HFFc6 (cell line): Measurements from ENCODE around the gene PDE4D. TPM values are rescaled to one million over a fixed set of nuclear protein-coding genes. Genes with fewer than 3 reads are reported as not detected.

Experiments
- DNase-seq: peaks from one replicate; pipeline ENCODE4 v3.0.0-alpha.2; 2018
- H3K27ac Mint-ChIP-seq: 2 replicates; pipeline ENCODE4 v1.8.0; 2020; ENCODE audit warnings: mild to moderate bottlenecking, mixed read lengths
- H3K27me3 Mint-ChIP-seq: 2 replicates; pipeline ENCODE4 v1.8.0; 2021; ENCODE audit warnings: mild to moderate bottlenecking, moderate library complexity, mixed read lengths; ENCODE audit not compliant: insufficient read depth
- H3K36me3 Mint-ChIP-seq: 2 replicates; pipeline ENCODE4 v1.8.0; 2021; ENCODE audit warnings: low read depth, mixed read lengths
- H3K4me1 Mint-ChIP-seq: 2 replicates; pipeline ENCODE4 v1.8.0; 2020; ENCODE audit warnings: low read depth, mixed read lengths
- H3K4me3 Mint-ChIP-seq: 2 replicates; pipeline ENCODE4 v1.8.0; 2020; ENCODE audit warnings: mild to moderate bottlenecking, moderate library complexity, mixed read lengths
- H3K9me3 Mint-ChIP-seq: 2 replicates; pipeline ENCODE4 v1.8.0; 2020; ENCODE audit warnings: mild to moderate bottlenecking, mixed read lengths
- CTCF ChIP-seq: fragments of 200-600 bp; sonication (generic); IDR thresholded peaks from 2 replicates; pipeline ENCODE4 v1.5.0; 2021; ENCODE audit warnings: antibody characterized with exemption, mild to moderate bottlenecking
- total RNA-seq, 6 experiments: library from RNA; stranded (reverse); fragmentation: NEBNext Ultra II Directional; extraction: Animal tissue kit (Norgen Biotek cat#: 25700); gene quantifications; 2 replicates in 1 of 6; 3 replicates in 5 of 6; pipeline ENCODE4 v1.2.3, GENCODE V29; 2021

Gene PDE4D
- total RNA-seq, 6 experiments from 2014 or later, result 1.8 to 7.3 (median 6.2) TPM

- Mint-ChIP-seq H3K4me3 (no peak overlapping the region), H3K9me3 (no peaks in the 10 kb centered on the region), H3K27ac (no peak overlapping the region), H3K27me3 (peaks cover 2% of the 10 kb centered on the region), H3K4me1 (peaks cover 9% of the 10 kb centered on the region; the same call in 1 of the 2 replicates), H3K36me3 (no peaks in the 10 kb centered on the region)
- TF ChIP-seq CTCF, result no peak
- DNase-seq, result no peak
Observed at GRCh38 chr5:59729357-59729756, 164.2 kb downstream of the PDE4D start.

GRCh38 chr5:59728356-59728755 lies 165.2 kb downstream of the PDE4D start:
- TF ChIP-seq CTCF, result no peak
- DNase-seq, result no peak
- H3K4me1 Mint-ChIP-seq, result peaks cover 10% of the 10 kb centered on the region; the same call in 1 of the 2 replicates

GRCh38 chr5:59727186-59727585 lies 166.3 kb downstream of the PDE4D start:
- DNase-seq, result no peak
- no peaks in the 10 kb centered on the region for H3K36me3 Mint-ChIP-seq
- H3K27ac Mint-ChIP-seq, result no peak overlapping the region
- peaks cover 20% of the 10 kb centered on the region for H3K4me1 Mint-ChIP-seq
- H3K27me3 Mint-ChIP-seq, result no peaks in the 10 kb centered on the region; the same call in 1 of the 2 replicates
- H3K4me3 Mint-ChIP-seq, result no peak overlapping the region
- H3K9me3 Mint-ChIP-seq, result no peaks in the 10 kb centered on the region
- TF ChIP-seq CTCF, result no peak

More at GRCh38 chr5:59728356-59728755, 165.2 kb downstream of the PDE4D start:
- Mint-ChIP-seq H3K27ac (no peak overlapping the region), H3K9me3 (no peaks in the 10 kb centered on the region), H3K36me3 (no peaks in the 10 kb centered on the region), H3K4me3 (no peak overlapping the region), H3K27me3 (peaks cover 2% of the 10 kb centered on the region)

GRCh38 chr5:59725392-59725767 lies 168.1 kb downstream of the PDE4D start:
- H3K9me3 Mint-ChIP-seq, result no peaks in the 10 kb centered on the region
- no peaks in the 10 kb centered on the region for H3K27me3 Mint-ChIP-seq
- no peaks in the 10 kb centered on the region for H3K36me3 Mint-ChIP-seq
- no peak overlapping the region for H3K4me3 Mint-ChIP-seq
- peaks cover 20% of the 10 kb centered on the region for H3K4me1 Mint-ChIP-seq
- peak; percentile 72 for DNase-seq
- no peak for TF ChIP-seq CTCF
- no peak overlapping the region; the same call in 1 of the 2 replicates for H3K27ac Mint-ChIP-seq

- peak overlapping the region; percentile 47; the same call in 1 of the 2 replicates for H3K27ac Mint-ChIP-seq
- H3K9me3 Mint-ChIP-seq, result no peaks in the 10 kb centered on the region
- H3K36me3 Mint-ChIP-seq, result no peaks in the 10 kb centered on the region
- peak; percentile 76 for TF ChIP-seq CTCF
- H3K4me3 Mint-ChIP-seq, result no peak overlapping the region
- peak; percentile 22 for DNase-seq
- H3K4me1 Mint-ChIP-seq, result peaks cover 20% of the 10 kb centered on the region
- H3K27me3 Mint-ChIP-seq, result no peaks in the 10 kb centered on the region
Observed at GRCh38 chr5:59724482-59725391, 168.8 kb downstream of the PDE4D start.
